HG03025 (cell line): ENCODE data around the gene LRRC4C.

Source experiments
- ATAC-seq: cut with Tn5 transposase; IDR thresholded peaks from one replicate; pipeline ENCODE4 v1.9.1; 2021; ENCODE audit warnings: mild to moderate bottlenecking, moderate library complexity; ENCODE audit not compliant: unreplicated experiment, low FRiP score

The LRRC4C gene

DNA sequence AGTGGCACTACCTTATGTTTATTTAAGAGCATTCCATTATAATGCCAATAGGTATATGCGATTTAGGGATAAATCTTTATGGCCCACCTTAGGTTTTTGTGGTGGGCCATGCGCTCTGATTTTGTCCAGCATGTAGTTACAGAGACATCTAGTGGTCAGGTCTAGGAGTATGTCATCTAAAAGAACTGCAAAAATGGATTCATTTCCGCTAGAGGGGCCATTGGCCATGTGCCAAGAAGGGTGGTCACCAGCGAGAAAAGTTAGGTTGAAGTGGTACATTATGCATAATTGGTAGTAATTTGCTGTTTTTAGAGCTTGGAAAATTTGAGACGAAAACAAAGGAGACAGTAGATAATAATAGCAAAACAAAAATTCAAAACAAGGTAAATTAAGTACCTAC is 27.7 kb downstream of the LRRC4C start:
- ATAC-seq, result no peak

DNA sequence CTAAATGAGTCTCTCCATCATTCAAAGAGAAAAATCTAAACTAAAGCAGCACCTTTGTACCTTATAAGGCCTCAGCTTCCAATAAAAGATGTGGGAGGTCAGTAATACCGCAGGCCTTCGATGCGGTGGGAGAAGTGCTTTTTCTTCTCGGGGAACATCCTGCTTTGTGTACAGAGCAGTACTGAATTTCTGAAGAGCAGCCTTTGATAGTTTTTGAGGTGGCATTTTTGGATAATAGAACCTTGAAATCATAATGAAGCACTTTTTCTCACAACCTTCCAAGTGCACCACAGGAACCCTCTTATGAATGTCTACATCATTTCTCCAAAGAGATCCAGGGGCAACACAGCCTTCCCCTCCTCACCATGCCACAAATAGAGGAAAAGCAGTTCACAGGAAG is 39.6 kb downstream of the LRRC4C start:
- no peak for ATAC-seq

DNA sequence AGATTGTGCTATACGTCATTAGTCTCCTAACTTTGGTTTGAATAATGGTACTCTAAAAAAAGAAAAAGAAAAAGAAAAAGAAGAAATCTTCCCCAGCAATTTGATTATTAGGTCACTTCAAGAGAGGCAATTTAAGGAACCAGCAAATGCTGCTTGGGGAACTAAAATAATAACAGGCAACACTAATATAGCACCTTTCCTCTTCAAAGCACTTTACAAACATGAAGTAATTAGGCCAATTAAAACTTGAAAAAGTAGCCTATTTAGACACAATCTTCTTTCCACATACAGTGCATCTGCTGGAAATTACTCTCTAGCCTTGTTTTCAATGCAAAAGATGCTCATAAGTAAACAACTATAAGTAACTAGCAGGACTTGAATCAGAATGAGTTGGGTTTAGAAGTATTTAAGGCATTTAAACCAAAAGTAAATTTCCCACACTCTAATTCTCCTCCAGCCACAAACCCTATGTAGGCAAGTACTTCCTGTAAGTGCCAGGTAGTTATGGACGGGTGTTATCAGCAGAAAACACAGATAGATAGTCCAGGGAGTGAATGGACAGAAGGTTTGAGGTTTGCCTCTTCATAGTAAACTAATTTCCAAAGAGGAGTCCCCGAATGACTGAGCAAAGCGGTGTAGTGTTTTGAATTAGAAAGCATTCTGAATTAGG is 44.5 kb downstream of the LRRC4C start:
- ATAC-seq, result no peak

GRCh38 chr11:41413843-41414242 is 45.6 kb downstream of the LRRC4C start:
- peak; percentile 99 for ATAC-seq

GRCh38 chr11:41405812-41406211 is 53.6 kb downstream of the LRRC4C start:
- no peak for ATAC-seq

DNA sequence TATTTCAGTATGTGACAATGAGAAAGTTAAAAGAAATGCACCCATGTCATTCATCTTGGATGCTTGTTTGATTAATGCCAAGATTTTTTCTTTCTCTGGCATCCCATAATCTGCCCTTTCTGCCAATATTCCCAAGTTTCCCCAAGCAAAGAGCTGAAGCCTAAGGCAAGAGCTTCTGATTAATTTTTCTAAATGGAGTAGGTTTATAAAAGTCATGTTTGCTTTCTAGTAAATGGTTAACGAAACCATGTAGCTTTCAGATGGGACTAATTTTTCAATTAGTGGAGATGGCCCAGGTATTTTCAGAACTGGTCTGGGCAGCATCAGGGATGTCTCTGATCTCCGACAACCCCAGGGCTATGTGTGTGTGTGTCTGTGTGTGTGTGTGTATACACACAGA is 55.3 kb downstream of the LRRC4C start:
- no peak for ATAC-seq

GRCh38 chr11:41403458-41403857 is 56.0 kb downstream of the LRRC4C start:
- no peak for ATAC-seq

DNA sequence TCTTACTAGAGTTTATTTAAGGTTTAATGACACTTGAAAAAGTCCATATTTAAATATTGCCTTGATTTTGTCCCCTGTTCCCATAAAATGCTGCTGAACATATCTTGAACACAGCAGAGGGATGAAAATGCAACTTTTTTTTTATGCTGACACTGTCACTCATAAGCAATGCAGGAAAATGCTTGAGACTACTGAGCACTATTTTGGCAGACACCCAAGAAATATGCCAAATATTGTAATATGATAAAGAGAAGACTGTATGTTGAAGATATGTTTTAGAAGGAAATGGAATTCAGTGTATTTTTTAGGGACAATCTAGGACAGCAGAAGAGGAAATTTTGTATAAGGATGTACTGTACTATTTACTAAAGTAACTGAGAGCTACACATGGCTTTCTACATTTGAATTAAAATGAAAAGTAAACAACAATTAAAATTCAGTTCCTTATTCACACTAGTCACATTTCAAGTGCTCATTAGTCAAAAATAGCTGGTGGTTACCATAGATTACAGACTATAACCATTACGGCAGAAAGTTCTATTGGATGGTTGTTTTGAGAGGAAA is 58.6 kb downstream of the LRRC4C start:
- no peak for ATAC-seq

DNA sequence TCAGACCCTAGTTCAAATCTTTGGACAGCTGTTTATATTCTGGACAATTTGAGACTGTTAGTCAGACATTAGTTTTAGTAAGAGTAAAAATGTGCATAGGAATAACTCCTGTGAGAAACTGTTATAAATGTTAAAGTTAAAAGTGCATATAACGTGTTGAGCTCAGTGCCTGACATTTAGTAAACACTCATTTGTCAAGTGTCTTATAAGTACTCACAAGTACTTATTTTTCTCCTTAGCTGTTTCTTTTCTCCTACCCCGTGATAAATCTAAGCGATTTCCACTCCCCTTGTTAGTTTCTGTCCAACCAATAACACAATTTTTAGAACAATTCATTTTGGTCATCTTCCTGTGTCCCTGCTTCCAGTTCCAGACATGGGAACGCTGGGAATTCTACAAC is 59.3 kb downstream of the LRRC4C start:
- no peak for ATAC-seq

DNA sequence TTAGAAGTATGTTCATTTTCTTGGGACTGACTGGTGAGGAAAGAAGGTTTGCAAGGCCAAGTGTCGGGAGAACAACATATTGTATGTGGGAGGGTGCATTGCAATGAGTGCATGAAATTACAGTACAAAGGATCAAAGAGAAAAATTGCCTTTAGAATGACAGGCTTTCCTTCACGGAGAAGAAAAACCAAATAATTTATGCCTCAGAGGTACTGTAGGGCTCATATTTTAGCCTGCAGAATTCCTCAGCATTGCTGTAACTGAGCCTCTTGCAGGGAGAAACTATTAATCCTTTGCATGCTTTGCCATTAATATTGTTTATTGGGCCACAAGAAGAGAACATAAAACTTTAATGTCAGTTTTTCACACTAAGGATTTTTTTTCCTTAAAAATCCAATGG is 60.1 kb downstream of the LRRC4C start:
- no peak for ATAC-seq

DNA sequence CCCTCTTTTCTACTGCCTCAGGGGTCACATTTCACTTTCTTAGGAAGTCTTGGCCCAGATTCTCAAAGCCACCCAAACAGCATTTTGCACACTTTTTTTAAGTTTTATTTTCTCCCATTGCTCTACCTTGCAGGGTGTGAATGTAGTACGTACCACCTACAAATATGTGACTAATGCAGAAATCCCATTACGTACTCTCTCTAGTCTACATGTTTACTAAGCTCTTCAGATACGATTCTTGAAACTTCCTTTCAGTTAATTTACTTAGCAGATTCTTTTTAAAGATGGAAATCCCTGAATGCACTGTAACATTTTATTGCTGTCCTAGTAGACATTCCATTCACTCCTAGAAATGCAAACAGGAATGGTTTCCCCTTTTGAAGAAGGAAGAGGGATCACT is 61.3 kb downstream of the LRRC4C start:
- ATAC-seq, result no peak

- no peak for ATAC-seq
Measured at GRCh38 chr11:41394521-41395195, 64.8 kb downstream of the LRRC4C start.

DNA sequence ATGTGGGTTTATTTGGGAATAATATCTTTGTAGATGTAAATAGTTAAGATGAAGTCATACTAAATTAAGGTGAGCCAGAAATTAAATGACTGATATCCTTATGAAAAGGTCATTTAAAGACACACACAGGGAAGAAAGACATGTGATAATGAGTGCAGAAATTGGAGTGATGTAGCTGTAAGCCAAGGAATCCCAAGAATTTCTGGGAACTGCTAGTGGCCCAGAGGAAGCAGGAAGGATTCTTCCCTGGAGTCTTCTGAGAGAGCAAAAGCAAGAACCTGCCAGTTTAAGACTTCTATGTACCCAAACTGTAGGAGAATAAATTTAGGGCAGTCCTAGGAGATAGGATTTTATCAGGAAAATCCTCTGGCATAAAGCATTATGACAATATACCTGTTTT is 66.9 kb downstream of the LRRC4C start:
- ATAC-seq, result no peak

GRCh38 chr11:41389623-41390130 is 69.8 kb downstream of the LRRC4C start:
- ATAC-seq, result no peak

- no peak for ATAC-seq
Measured at GRCh38 chr11:41384329-41384728, 75.1 kb downstream of the LRRC4C start.

DNA sequence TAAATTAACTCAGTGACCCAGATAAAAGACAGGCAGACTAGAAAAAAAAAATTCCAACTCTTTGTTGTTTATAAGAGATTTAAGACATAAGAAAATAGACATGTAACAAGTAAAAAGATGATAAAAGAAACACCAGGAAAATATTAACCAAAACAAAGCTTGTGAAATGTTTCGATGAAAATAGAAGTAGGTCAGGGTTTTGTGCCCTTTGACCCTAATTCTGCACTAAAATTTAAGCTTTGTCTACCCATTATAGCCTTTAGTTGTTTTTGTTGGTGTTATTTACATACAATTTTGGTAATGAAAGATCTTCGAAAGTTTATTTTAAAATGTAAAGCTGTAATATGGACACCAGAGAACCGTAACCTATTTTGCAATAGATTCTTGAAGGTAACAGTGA is 75.7 kb downstream of the LRRC4C start:
- ATAC-seq, result no peak

DNA sequence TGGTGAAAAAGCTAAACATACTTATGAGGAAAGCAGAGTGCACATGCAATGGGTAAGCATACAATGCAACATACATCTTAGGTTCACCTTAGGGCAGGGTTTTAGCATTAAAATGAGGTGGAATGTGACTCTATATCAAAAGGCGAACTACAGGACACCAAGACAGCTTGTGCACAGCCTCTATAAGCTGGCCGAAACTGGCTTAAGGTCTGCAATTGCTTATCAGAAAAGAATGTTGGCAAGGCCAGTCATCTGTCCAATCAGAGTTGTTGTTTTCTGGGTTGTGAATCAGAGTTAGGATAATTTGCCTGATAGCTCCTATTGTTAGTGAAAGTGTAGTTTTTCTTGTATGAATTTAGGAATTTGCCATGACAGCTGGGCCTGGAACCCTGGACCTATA is 76.5 kb downstream of the LRRC4C start:
- no peak for ATAC-seq

GRCh38 chr11:41379084-41379483 is 80.4 kb downstream of the LRRC4C start:
- ATAC-seq, result no peak

DNA sequence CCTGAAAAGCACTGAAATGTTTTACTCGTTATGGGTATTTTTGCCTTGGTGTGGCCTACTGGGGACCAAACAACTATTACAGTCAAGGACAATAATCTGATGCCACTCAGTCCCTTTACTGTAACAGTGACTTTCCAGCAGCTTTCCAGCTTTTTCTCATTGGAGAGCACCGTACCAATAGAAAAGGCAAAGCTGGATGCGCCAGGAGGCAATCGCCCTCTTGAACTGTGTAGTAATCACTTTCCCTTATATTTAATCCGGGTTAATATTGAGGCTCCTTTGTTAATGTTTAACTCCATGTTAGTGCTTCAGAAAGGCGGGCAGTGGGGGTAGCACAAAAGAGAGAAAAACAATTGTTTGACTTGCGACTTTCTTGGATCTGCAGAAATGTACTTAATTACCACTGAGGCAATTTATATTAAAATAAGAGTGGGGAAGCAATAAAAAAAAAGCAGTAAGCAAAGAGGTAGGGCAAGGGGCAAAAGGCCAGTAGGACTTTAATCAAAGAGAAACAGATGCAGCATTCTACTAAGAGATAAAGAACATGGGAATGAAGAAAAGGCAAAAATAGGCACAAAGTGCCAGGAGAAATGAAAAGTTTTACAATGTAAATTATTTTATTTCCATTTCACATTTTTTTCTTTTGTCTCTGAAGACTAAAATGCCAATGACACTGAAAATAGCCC is 81.6 kb downstream of the LRRC4C start:
- no peak for ATAC-seq

DNA sequence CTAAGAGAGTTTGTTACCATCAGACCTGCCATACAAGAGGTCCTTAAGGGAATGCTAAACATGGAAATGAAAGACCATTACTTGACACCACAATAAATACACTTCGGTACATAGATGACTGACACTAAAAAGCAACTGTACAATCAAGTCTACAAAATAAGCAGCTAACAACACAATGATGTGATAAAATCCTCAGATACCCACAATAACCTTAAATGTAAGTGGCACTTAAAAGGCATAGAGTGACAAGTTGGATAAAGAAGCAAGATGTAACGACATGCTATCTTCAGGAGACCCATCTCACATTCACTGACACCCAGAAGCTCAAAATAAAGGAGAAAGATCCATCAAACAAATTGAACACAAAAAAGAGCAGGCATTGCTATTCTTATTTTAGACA is 107.6 kb downstream of the LRRC4C start:
- ATAC-seq, result no peak

DNA sequence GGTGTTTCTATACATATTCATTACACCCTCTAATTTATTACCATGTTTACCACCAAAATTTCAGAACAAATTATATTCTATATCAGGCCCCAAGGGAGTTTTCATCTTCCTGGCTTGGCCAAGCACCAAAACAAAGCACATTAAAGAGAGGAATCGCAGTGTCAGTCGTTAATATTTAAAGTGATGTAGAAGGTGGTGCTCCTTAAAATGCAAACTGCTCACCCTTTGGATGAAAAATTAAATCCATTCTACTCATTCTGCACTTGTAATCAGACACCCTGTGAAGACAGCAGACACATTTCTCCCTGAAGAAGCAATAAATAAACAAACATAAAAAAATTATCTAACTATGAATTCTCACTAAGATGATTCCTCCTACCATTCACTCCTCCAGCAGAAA is 113.4 kb downstream of the LRRC4C start:
- no peak for ATAC-seq
